DMS114 treated with DMSO at 0.1 percent for 48 hours (cell line): Measurements from ENCODE around the gene CHKB.

Source experiments
- DNase-seq: peaks from one replicate; lab custom pipeline; 2025; ENCODE audit not compliant: unreplicated experiment; lab: John Stamatoyannopoulos, UW

Gene CHKB

GRCh38 chr22:50532824-50533796 is 49.5 kb downstream of the CHKB start:
- no peak for DNase-seq

DNA sequence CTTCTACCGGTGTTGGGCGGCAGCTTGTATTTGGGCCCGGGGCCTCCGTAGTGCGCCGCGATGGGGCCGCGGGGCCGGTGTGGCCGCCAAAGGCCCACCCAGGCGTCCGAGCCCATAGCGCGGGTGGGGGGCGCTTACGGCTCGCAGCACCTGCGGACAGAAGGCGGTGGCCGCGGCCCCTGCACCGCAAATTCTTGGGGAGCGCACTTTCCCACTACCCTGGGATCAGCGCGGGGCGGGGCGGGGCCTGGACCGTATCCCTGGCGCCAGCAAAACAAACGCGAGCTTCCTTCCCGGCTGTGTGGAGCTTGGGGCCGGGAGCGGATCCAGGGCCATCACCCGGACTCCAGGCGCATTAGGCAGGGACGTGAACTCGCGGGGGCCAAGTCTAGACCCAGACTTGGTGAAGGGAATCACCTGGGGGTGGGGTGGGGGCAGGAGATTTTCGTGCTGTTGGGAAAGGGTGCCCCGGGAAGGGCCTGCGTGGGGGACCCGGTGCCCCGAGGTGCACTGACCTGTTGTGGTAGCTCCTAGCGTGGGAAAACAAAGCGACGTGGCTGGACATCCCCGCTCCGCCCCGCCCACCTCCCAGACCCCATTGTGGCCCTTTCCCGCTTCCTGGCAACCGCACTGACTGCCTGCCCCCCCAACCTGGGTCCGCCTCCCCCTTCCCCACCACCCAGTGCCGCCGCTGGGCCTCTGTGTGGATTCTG is 50.5 kb downstream of the CHKB start:
- DNase-seq: no peak

DNA sequence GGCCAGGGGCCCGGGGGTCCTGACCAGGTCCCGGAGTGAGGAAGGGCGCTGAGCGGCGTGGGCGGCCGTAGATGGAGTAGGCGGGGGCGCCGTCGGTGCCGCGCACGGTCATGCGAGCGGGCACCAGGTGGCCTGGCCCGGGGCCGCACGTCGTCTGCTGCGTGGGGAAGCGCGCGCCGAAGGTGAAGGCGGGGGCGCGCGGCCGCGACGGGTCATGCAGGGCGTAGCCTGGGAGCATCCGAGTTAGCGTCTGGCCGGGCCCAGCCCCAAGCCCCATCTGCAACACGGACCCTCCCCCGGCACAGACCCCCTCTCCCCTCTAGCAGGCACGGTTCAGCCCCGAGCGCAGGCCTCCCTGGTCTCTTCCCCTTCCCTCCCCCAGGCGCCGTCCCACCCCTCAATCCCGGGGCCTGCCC is 51.1 kb downstream of the CHKB start:
- no peak for DNase-seq

DNA sequence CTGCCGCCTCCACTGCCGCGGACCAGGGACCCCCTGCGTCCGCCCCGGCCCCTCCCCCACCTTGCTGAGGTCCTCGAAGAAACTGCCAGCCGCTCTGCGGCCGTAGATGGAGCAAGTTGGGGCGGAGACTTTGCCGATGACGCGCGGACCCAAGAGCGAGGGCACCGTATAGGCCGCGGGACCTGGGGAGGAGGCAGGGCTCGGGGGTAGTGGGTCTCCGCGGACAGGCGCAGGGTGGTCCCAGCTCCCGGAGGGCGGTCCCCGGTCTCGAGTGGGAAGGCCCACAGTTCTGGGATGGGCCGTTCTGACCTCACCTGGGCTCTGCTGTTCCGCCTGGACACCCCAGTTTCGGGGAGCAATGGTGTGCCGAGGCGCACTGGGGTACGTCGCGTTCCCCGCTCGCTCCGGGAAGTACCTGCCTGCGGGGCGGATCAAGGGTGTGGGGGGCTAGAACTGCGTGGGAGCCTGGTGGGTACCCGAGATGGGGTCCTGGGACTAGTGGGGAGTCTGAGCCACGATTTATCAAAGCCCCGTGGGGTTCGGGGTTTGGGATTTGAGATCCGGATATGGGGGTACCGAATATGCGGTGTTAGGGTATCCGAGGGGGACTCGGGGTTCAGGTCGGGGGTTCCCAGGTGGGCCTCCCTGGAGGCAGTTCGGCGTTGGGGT is 51.6 kb downstream of the CHKB start:
- peak; percentile 22 for DNase-seq

GRCh38 chr22:50530580-50530876 is 52.1 kb downstream of the CHKB start:
- no peak for DNase-seq

DNA sequence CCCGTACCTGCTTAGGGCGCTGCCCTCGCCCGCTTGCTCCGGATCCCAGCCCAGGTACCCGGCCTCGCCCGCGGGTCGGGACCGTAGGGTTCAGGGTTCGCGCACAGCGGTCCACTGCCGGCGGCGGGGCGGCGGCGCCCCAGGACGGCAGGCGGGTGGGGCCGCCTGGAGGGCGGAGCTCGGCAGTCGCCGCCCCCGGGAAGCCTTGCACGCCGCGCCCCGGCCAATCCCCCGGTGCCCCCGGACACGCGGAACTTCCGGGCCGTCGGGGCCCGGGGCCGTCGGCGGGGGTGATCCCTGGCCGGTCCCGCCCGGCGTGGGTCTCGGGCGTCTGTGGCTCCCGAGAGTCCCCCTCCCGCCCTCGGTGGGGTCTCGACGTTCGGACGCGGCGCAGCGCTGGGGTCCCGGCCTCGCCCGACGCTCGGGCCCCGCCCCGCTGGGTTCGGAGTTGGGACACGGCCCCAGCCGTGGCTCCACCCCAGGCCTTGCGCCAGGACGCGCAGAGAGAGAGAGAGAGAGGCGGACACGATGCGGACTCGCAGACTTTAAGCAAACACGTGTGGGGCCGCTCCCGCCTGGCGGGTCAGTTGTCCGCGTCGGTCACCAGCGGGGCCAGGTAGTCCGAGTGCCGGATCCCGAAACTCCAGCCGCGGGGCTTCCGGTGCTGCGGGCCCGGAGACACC is 52.6 kb downstream of the CHKB start, which contains the start of gene TYMP:
TSS of gene TYMP (minus strand) at position 116 of the 683 bp plus-strand sequence. CDS start 303 bp downstream, outside the sequence.
- no peak for DNase-seq

DNA sequence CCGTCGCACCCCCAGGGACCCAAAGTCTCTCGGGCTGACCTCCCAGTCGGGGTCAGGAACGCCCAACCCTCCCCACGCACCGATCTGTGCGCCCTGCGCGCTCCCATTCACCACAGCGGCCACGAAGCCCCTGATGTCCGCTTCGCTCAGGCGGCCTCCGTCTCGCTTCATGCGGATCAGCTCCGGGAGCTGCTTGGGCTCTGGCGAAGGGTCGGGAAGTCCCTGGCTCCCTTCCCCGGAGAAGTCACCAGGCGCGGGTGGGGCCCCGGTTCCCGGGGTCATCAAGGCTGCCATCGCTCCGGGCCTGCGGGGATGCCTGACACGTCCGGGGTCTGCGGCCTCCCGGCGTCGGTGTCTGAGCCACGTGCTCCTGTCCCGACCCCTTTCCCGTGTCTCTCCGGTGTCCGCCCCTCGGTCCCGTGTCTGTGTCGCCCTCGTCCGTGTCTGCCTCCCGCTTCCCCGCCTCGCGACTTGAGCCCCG is 53.2 kb downstream of the CHKB start:
- DNase-seq: no peak
